Chondrocyte (in vitro differentiated cells): ENCODE results near the gene MAPK8IP3. TPM values are rescaled to one million over a fixed set of nuclear protein-coding genes. Genes with fewer than 3 reads are reported as not detected.

Experiments used
- DNase-seq: peaks from one replicate; pipeline ENCODE4 v3.0.0; 2021; ENCODE audit warnings: mixed read lengths, low spot score
- H3K27ac Mint-ChIP-seq: one replicate; pipeline ENCODE4 v1.8.0; 2021; ENCODE audit warnings: mild to moderate bottlenecking, moderate library complexity, mixed read lengths; ENCODE audit not compliant: unreplicated experiment
- H3K27me3 Mint-ChIP-seq: 2 replicates; pipeline ENCODE4 v1.8.0; 2021; ENCODE audit warnings: low read depth, mixed read lengths
- H3K36me3 Mint-ChIP-seq: 2 replicates; pipeline ENCODE4 v1.8.0; 2021; ENCODE audit warnings: low read depth, mixed read lengths
- H3K4me1 Mint-ChIP-seq: 2 replicates; pipeline ENCODE4 v1.8.0; 2021; ENCODE audit warnings: low read depth, mild to moderate bottlenecking, mixed read lengths
- H3K4me3 Mint-ChIP-seq: one replicate; pipeline ENCODE4 v1.8.0; 2021; ENCODE audit warnings: mild to moderate bottlenecking, moderate library complexity, mixed read lengths; ENCODE audit not compliant: unreplicated experiment
- H3K9me3 Mint-ChIP-seq: 2 replicates; pipeline ENCODE4 v1.8.0; 2021; ENCODE audit warnings: low read depth, mixed read lengths
- CTCF ChIP-seq: fragments of 200-600 bp; sonication (generic); IDR thresholded peaks from 2 replicates; pipeline ENCODE4 v1.5.0; 2021; ENCODE audit warnings: antibody characterized with exemption, mild to moderate bottlenecking, moderate library complexity
- total RNA-seq: library from RNA; stranded (reverse); gene quantifications from 3 replicates; pipeline ENCODE4 v1.2.1, GENCODE V29; 2021

The MAPK8IP3 gene
- total RNA-seq, 1 donor from 2014 or later = 53.8 TPM

- Mint-ChIP-seq H3K36me3 (peaks cover 3% of the 10 kb centered on the region), H3K4me1 (no peaks in the 10 kb centered on the region), H3K27me3 (no peaks in the 10 kb centered on the region), H3K9me3 (peaks cover 17% of the 10 kb centered on the region), H3K4me3 (no peak overlapping the region), H3K27ac (no peak overlapping the region)
- no peak for TF ChIP-seq CTCF
- DNase-seq = no peak
Measured at GRCh38 chr16:1800701-1801100, 94.7 kb downstream of the MAPK8IP3 start.

GRCh38 chr16:1807626-1808025 lies 101.6 kb downstream of the MAPK8IP3 start:
- Mint-ChIP-seq H3K27ac (no peak overlapping the region), H3K9me3 (no peaks in the 10 kb centered on the region), H3K27me3 (no peaks in the 10 kb centered on the region), H3K36me3 (peaks cover 16% of the 10 kb centered on the region), H3K4me3 (no peak overlapping the region), H3K4me1 (peaks cover 4% of the 10 kb centered on the region)
- no peak for DNase-seq
- no peak for TF ChIP-seq CTCF

GRCh38 chr16:1808691-1809090 lies 102.7 kb downstream of the MAPK8IP3 start:
- Mint-ChIP-seq H3K27me3 (no peaks in the 10 kb centered on the region), H3K36me3 (peaks cover 16% of the 10 kb centered on the region), H3K4me1 (peaks cover 12% of the 10 kb centered on the region), H3K9me3 (no peaks in the 10 kb centered on the region), H3K27ac (no peak overlapping the region), H3K4me3 (no peak overlapping the region)
- TF ChIP-seq CTCF = no peak
- DNase-seq = no peak

- Mint-ChIP-seq H3K4me1 (peaks cover 12% of the 10 kb centered on the region), H3K27me3 (no peaks in the 10 kb centered on the region), H3K4me3 (no peak overlapping the region), H3K9me3 (no peaks in the 10 kb centered on the region), H3K27ac (no peak overlapping the region), H3K36me3 (peaks cover 16% of the 10 kb centered on the region)
- TF ChIP-seq CTCF = no peak
- no peak for DNase-seq
Measured at GRCh38 chr16:1809281-1809801, 103.3 kb downstream of the MAPK8IP3 start.

GRCh38 chr16:1810106-1810505 lies 104.1 kb downstream of the MAPK8IP3 start:
- TF ChIP-seq CTCF = no peak
- DNase-seq = no peak
- Mint-ChIP-seq H3K4me3 (no peak overlapping the region), H3K4me1 (peaks cover 12% of the 10 kb centered on the region), H3K27me3 (no peaks in the 10 kb centered on the region), H3K36me3 (peaks cover 16% of the 10 kb centered on the region), H3K9me3 (no peaks in the 10 kb centered on the region), H3K27ac (no peak overlapping the region)
